Melanocyte of skin (primary cell): Measurements from ENCODE around the gene NKD1. TPM values are rescaled to one million over a fixed set of nuclear protein-coding genes. Genes with fewer than 3 reads are reported as not detected.

Source experiments
- total RNA-seq, 2 donors: library from RNA; depleted of rRNA; stranded (reverse); fragments of >200 nt; gene quantifications; 2 replicates each; pipeline ENCODE4 v1.2.3, GENCODE V29; 2012

The NKD1 gene, protein sequence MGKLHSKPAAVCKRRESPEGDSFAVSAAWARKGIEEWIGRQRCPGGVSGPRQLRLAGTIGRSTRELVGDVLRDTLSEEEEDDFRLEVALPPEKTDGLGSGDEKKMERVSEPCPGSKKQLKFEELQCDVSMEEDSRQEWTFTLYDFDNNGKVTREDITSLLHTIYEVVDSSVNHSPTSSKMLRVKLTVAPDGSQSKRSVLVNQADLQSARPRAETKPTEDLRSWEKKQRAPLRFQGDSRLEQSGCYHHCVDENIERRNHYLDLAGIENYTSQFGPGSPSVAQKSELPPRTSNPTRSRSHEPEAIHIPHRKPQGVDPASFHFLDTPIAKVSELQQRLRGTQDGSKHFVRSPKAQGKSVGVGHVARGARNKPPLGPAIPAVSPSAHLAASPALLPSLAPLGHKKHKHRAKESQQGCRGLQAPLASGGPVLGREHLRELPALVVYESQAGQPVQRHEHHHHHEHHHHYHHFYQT
- total RNA-seq, result under 1 TPM; 0.33 to 0.69 TPM

DNA sequence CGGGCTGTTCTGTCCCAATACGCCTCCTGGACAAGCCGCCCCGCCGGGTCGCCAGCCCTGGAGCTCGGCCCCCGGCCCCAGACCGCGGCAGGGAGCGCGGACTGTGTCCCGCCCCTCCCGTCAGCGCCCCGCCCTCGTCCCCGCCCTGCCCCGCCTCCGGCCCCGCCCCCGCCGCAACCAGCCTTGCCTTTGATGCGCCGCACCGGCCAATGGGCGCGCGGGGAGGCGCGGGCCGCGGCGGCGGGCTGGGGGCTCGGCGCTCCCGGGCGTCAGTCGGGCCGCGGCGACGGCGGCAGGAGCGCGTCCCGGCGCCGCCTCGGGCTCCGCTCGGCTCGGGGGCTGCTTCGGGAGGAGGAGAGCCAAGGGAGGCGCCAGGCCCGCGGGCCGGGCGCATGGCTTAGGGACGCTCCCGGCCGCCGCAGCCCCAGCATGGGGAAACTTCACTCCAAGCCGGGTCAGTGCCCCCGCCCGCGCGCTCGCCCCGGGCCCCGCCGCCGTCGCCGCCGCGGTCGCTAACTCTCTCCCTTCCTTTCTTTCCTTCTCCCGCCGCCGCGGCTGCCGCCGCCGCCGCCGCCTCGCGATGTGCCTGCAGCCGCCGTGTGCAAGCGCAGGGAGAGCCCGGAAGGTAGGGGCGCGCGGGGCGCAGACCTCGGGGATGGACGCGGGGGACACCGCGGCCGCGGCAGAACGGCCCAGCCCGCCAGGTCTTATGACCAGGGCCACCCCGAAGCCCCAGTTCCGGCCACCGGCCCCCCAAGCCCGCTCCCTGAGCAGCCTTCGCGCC is at the start of gene NKD1:
TSS of gene NKD1 (plus strand) at position 272 of the 784 bp plus-strand sequence. CDS start at position 430, 158 bp downstream.

DNA sequence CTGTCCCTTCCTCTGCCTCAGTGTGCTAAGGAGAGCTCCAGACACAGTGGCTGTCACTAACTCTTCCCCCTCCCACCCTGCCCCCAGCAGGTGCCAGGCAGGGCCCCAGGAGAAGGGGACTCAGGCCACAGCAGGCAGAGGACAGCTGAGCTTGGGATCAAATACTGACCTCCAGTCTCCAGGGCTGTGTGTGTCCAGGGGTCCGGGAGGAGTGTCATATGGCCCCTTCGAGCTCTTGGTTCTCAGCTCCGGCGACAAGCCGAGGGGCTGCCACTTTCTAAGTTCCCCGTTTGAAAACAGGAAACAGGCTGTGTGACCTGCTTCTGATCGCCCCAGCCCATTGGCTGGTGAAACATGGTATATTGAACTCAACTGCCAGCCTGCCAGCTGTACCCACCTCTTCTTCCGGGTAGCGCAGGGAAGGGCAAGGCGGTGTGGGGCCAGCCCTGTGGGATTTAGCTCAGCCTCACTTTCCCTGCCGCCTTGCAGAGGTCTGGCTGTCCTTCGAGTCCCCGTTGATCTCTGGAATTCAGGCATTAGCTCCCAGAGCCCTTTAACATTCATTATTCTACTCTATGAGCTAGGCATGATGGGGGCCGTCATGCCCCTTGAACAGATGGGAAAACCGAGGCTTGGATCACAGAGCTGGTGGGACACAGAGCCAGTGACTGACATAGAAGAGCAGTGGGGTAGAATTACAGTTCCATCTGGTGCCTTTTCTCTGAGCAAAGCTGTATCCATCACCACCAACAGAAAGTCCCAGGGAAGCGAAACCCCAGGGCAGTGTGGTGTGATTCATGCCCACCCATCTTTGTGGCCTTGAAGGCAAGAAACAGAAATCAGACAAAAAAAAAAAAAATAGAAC is 133.1 kb downstream of the NKD1 start, which contains the start of gene SNX20:
TSS of gene SNX20 (minus strand) at position 292 of the 865 bp plus-strand sequence. CDS start 3,786 bp downstream, outside the sequence.

DNA sequence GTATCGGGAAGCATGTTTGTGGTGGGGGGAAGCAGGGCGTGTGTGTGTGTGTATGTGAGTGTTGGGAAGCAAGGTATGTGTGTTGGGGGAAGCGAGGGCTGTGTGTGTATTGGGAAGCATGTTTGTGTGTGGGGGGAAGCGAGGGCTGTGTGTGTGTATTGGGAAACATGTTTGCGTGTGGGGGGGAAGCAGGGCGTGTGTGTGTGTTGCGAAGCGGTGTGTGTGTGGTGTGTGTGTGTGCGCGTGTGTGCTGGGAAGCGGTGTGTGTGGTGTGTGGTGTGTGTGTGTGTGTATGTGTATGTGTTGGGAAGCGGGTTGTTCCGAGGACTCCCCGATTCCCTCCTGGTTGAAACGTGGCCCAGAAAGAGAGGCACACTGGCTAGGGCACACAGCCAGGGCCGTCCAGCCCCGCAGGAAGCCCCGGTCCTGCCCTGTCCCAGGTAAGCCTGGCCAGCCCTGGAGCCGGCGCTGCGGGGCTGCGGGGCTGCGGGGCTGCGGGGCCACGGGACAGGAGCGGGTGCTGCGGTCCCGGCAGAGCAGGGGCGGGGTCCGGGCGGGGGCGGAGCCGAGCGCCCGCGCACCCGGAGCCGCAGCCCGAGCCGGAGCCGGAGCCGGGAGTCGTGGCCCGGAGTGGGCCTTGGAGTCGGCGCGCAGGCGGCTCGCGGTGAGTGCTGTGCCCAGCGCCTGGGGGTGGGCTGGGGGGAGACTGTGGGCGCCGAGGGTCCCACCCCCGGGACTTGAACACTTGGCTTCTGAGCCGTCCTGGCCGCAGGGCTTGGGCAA is 145.0 kb downstream of the NKD1 start, which contains the start of gene NOD2:
TSS of gene NOD2 (plus strand) at position 608 of the 783 bp plus-strand sequence. CDS start 5,890 bp downstream, outside the sequence.

Other genes with a start within 250 kb of the NKD1 start
- gene BRD7, start 179.4 kb upstream of the NKD1 start, total RNA-seq, result 10 to 100 TPM; 26.3 to 31.3 TPM
- not detected for gene SNX20, start 132.9 kb downstream of the NKD1 start, total RNA-seq
- gene NOD2, start 145.2 kb downstream of the NKD1 start, total RNA-seq, result 1 to 10 TPM in 1 of 2 donors, under 1 TPM in 1; 1.00 to 1.4 TPM
- 10 to 100 TPM; 14.3 to 37.5 TPM for gene CYLD, start 193.7 kb downstream of the NKD1 start, total RNA-seq